Heart right ventricle (tissue), 16 donors: Measurements from ENCODE around the gene HOXB6. TPM values are rescaled to one million over a fixed set of nuclear protein-coding genes. Genes with fewer than 3 reads are reported as not detected.
A peak's percentile ranks its signal among the peaks of the same experiment; 100 is the strongest.

ENCODE experiments used
- ATAC-seq, 8 donors: fragments of 200-7000 bp; cut with Tn5 transposase; one replicate each; pipeline ENCODE4 v1.9.1; 2020; ENCODE audit warnings: mild to moderate bottlenecking in 8 of 8, moderate library complexity in 8 of 8, moderate number of reproducible peaks in 1 of 8
- DNase-seq, 2 donors: peaks; one replicate each; pipeline ENCODE4 v3.0.0-alpha.2; 2020
- H3K27ac ChIP-seq, 10 donors: fragments of 200-600 bp; sonication (generic) in 2 of 10; one replicate each; pipeline versions ENCODE4 v1.5.0 to v1.8.0; 2020 to 2022; ENCODE audit warnings: mild to moderate bottlenecking in 3 of 10
- H3K27me3 ChIP-seq, 7 donors: fragments of 200-600 bp; one replicate each; pipeline ENCODE4 v1.8.0; 2021 to 2022; ENCODE audit warnings: mild to moderate bottlenecking in 2 of 7
- H3K36me3 ChIP-seq, 9 donors: fragments of 200-600 bp; sonication (generic) in 1 of 9; one replicate each; pipeline versions ENCODE4 v1.5.0 to v1.8.0; 2020 to 2022; ENCODE audit warnings: mild to moderate bottlenecking in 2 of 9
- H3K4me1 ChIP-seq, 9 donors: fragments of 200-600 bp; sonication (generic) in 1 of 9; one replicate each; pipeline versions ENCODE4 v1.5.0 to v1.8.0; 2020 to 2022; ENCODE audit warnings: mild to moderate bottlenecking in 4 of 9
- H3K4me3 ChIP-seq, 10 donors: fragments of 200-600 bp; sonication (generic) in 2 of 10; one replicate each; pipeline versions ENCODE4 v1.5.0 to v1.8.0; 2020 to 2022; ENCODE audit warnings: mild to moderate bottlenecking in 7 of 10, moderate library complexity in 2 of 10
- H3K9me3 ChIP-seq, 11 donors: fragments of 200-600 bp in 10 of 11; sonication (generic) in 2 of 11; one replicate each; pipeline versions ENCODE4 v1.5.0 to v1.8.0; 2013 to 2022; ENCODE audit warnings: mild to moderate bottlenecking in 2 of 11, control low read depth in 1 of 11, moderate library complexity in 1 of 11
- CTCF ChIP-seq, 9 donors: fragments of 200-600 bp; sonication (generic) in 2 of 9; IDR thresholded peaks; one replicate each; pipeline versions ENCODE4 v1.5.0 to v1.8.0; 2021 to 2022; ENCODE audit warnings: antibody characterized with exemption in 9 of 9, mild to moderate bottlenecking in 5 of 9, moderate library complexity in 1 of 9
- WGBS, 2 donors: extraction: QIAGEN DNeasy Blood & Tissue Kit; methylation state at CpG; one replicate each; pipeline ENCODE4 v1.1.7; 2013; ENCODE audit warnings: inconsistent platforms in 1 of 2; 5-methylcytosine and 5-hydroxymethylcytosine counted together
- intact Hi-C, 10 donors: fragments of 100-400 bp; cut with DNase I; formaldehyde crosslinking; loops; one replicate each; pipeline versions ENCODE4 v1.11.1 to v1.14.2; 2022
- polyA plus RNA-seq, 2 donors: library from polyadenylated mRNA; stranded (reverse); fragments of 200-250 nt; gene quantifications; one replicate each; pipeline ENCODE4 v1.2.3, GENCODE V29; 2013
- total RNA-seq, 10 donors: library from RNA; stranded (reverse); fragmentation: NEBNext Ultra II Directional in 3 of 10; extraction: Animal tissue kit (Norgen Biotek cat#: 25700) in 3 of 10; gene quantifications; one replicate each; pipeline versions ENCODE4 v1.2.1 to v1.2.4, GENCODE V29; 2021 to 2023
- donor health status: Arrhythmogenic right ventricular cardiomyopathy.
- donor health status: ischemic (EF 13 %, LVEDD 7.1; RV severe dilation, severe dysfunction).
- donor health status: healthy with polysubstance abuse.
- donor health status: DM: no; HTN: yes; CAD: no.
- donor health status: DM: no; HTN: no; CAD: no.
- donor health status: ischemic (EF 25% LVEDD 6.9; RV normal size, moderate dysfunction).
- donor health status: ischemic (EF 25% LVEDD 5.7; RV mildly dilated, moderate dysfunction).
- donor health status: healthy.
- donor health status: DM: yes; HTN: yes; CAD: no.
- donor health status: Ischemic cardiomyopathy.
- donor health status: ischemic (EF 35%, LVEDD 5.7; RV mildly dilated, moderate dysfunction).
- donor health status: nonischemic (EF 11% LVEDD 7.7; RV severe dilation, severe dysfunction).
- donor health status: DM: yes; HTN: yes; CAD: no.
- donor health status: PGD.
- donor health status: ischemic (EF 29% LVEDD 5.4; RV normal size, mild dysfunction).
- donor health status: nonischemic (EF 23%, LVEDD 6.1; RV moderate dilation, normal function).

HOXB6 gene
- total and polyA plus RNA-seq, 12 donors: 0.14 to 1.2 (median 0.41) TPM; not detected in 2

DNA sequence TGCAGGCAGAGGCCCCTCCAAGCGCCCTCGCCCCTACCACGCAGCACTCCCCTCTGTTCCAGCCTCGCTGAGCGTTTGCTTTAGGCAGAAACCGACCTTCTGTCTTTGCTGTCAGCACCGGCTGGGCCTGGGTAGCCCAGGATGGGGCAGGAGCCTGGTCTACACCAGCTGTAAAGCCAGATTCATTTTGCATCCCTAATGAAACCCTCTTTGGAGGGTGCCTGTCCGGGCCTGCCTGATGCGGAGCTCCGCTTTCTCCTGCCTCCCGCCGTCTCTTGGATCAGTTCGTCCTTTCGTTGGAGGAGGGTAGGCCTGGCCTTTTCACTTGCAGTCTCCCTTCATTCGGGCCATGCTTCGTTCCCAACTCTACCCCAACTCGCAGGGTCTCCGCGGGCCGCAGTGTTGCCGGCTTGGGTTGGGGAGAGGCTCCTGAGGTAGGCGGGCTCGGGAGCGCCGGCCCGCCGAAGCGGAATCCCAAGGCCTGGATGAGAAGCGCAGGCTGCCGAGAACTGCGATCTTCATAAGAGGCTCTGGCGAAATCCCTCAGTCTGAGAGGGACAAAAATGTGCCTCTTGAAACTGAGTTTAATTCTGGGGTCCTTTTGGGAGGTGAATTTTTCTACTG lies 15.2 kb upstream of the HOXB6 start:
- no peak for TF ChIP-seq CTCF (IDR thresholded peaks at IDR 0.05)
- Histone ChIP-seq H3K27ac (no peak overlapping the region), H3K36me3 (peaks cover 0 to 5% (median 0%) of the 10 kb centered on the region in 9 donors), H3K4me3 (no peak overlapping the region), H3K4me1 (peaks cover 0 to 23% (median 12%) of the 10 kb centered on the region in 9 donors), H3K9me3 (no peaks in the 10 kb centered on the region), H3K27me3 (peaks cover 78 to 100% (median 100%) of the 10 kb centered on the region in 7 donors)
- WGBS, 2 donors: 9 to 20% methylated on average over 32 of the region's 32 CpGs
- ATAC-seq (no peak), DNase-seq (no peak)
- intact Hi-C loops: loop anchor here in 9 of 10 donors (5.0 to 10.0 kb wide), 8 partner anchors 268 to 595 kb away; no protein-coding TSS in a partner anchor

GRCh38 chr17:48618256-48618896 lies 13.6 kb upstream of the HOXB6 start:
- 3% methylated on average over 25 of the region's 25 CpGs for WGBS, 2 donors
- Histone ChIP-seq H3K36me3 (peaks cover 0 to 5% (median 0%) of the 10 kb centered on the region in 9 donors), H3K4me1 (peaks cover 0 to 36% (median 14%) of the 10 kb centered on the region in 9 donors), H3K27me3 (peaks cover 77 to 100% (median 100%) of the 10 kb centered on the region in 7 donors), H3K9me3 (no peaks in the 10 kb centered on the region), H3K4me3 (no peak overlapping the region), H3K27ac (no peak overlapping the region)
- peak; percentile 81 to 95 (median 90) for ATAC-seq
- intact Hi-C loops: loop anchor here in 9 of 10 donors (5.0 to 10.0 kb wide), 8 partner anchors 266 to 594 kb away; no protein-coding TSS in a partner anchor
- peak; percentile 92 to 97 (median 97) for TF ChIP-seq CTCF (IDR thresholded peaks at IDR 0.05)
- DNase-seq: peak; percentile 81 to 86

DNA sequence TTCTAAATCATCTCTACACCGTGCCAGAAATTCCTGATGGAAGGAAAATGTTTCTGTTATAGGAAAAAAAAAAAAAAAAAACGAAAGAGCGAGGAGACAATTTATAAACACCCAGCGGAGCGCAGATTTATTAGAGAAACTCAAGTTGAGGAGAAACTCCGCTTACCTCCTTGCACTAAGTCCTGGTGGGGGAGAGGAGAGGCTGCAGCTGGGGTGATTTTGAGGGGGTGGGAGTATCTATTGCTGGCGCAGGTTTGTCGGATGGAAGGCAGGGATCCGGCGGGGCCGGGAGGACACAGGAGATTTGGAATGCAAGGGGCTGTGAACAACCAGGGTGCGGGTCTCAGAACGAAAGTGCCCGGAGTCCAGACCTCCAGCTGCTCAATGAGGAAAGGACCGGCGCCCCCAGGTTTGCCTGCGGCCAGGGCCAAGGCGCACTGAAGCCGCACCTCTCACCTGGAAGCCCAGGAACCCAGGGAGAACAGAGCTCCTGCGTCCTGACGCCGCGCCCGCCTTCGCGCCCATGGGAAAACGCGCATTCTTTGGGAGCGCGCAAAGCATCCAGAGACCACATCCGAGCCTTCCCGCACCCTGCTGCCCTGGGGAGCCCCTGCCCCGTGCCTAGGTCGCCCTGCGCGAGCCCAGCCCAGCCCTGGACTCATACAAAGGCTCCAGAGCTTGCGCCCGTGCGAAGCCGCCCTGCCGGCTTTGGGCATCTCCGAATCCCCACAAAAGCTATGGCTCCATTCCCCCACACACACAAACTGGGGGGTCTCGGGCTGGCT lies 12.9 kb upstream of the HOXB6 start:
- no peak overlapping the region for H3K4me3 ChIP-seq
- DNase-seq (no peak), ATAC-seq (no peak)
- no peak overlapping the region for H3K27ac ChIP-seq
- 4 to 5% methylated on average over 43 of the region's 43 CpGs for WGBS, 2 donors
- intact Hi-C loops: loop anchor here in 9 of 10 donors (5.0 to 10.0 kb wide), 8 partner anchors 265 to 593 kb away; no protein-coding TSS in a partner anchor
- peaks cover 1 to 41% (median 20%) of the 10 kb centered on the region in 9 donors for H3K4me1 ChIP-seq
- no peaks in the 10 kb centered on the region for H3K9me3 ChIP-seq
- peaks cover 0 to 5% (median 0%) of the 10 kb centered on the region in 9 donors for H3K36me3 ChIP-seq
- peaks cover 78 to 100% (median 99%) of the 10 kb centered on the region in 7 donors for H3K27me3 ChIP-seq
- no peak for TF ChIP-seq CTCF (IDR thresholded peaks at IDR 0.05)
